Ishikawa (cell line): Measurements from ENCODE around the gene AGAP1.

Experiments used
- CEBPB ChIP-seq: IDR thresholded peaks from 2 replicates; pipeline ENCODE4 v1.6.1; 2012
- CREB1 ChIP-seq: IDR thresholded peaks from 2 replicates; pipeline ENCODE4 v1.6.1; 2012; ENCODE audit warnings: low read depth
- EGR1 ChIP-seq: IDR thresholded peaks from 2 replicates; pipeline ENCODE4 v1.6.1; 2012
- EP300 ChIP-seq: IDR thresholded peaks from 2 replicates; pipeline ENCODE4 v1.6.1; 2012; ENCODE audit warnings: borderline replicate concordance
- FOXM1 ChIP-seq: IDR thresholded peaks from 2 replicates; pipeline ENCODE4 v1.6.1; 2012; ENCODE audit warnings: low read depth, borderline replicate concordance
- RAD21 ChIP-seq: IDR thresholded peaks from 2 replicates; pipeline ENCODE4 v1.6.1; 2012; ENCODE audit warnings: low read depth
- REST ChIP-seq: IDR thresholded peaks from 2 replicates; pipeline ENCODE4 v1.6.1; 2012; ENCODE audit warnings: low read depth, mild to moderate bottlenecking
- TAF1 ChIP-seq: IDR thresholded peaks from 2 replicates; pipeline ENCODE4 v1.6.1; 2012; ENCODE audit warnings: low read depth, mild to moderate bottlenecking
- TEAD4 ChIP-seq: IDR thresholded peaks from 2 replicates; pipeline ENCODE4 v1.6.1; 2012
- YY1 ChIP-seq: IDR thresholded peaks from 2 replicates; pipeline ENCODE4 v1.6.1; 2012; ENCODE audit warnings: low read depth
- TF ChIP-seq, protein P1 (sequence below): IDR thresholded peaks from 2 replicates; pipeline ENCODE4 v1.6.1; 2012

GRCh38 chr2:235498541-235498940 is 4.7 kb downstream of the AGAP1 start:
- no peak for TF ChIP-seq REST
- TF ChIP-seq RAD21: peak; percentile 51; the same call in 1 of the 2 replicates
- no peak for TF ChIP-seq EGR1
- TF ChIP-seq EP300: no peak
- TF ChIP-seq, protein P1, sequence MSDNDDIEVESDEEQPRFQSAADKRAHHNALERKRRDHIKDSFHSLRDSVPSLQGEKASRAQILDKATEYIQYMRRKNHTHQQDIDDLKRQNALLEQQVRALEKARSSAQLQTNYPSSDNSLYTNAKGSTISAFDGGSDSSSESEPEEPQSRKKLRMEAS: no peak
- no peak for TF ChIP-seq CEBPB
- no peak for TF ChIP-seq YY1
- no peak for TF ChIP-seq TAF1
- no peak for TF ChIP-seq FOXM1
- no peak for TF ChIP-seq CREB1
- no peak for TF ChIP-seq TEAD4
